Urinary bladder (tissue), 4 donors: Measurements from ENCODE around the gene CACNA1C. TPM values are rescaled to one million over a fixed set of nuclear protein-coding genes. Genes with fewer than 3 reads are reported as not detected.
"Not testable (repeated sequence)": the region's sequence is repeated elsewhere in the genome, so short reads cannot be mapped to it uniquely, and the experiment has no call there.

Experiments used
- DNase-seq: peaks from one replicate; pipeline ENCODE4 v3.0.0-alpha.2; 2015; ENCODE audit errors: extremely low spot score
- H3K27ac ChIP-seq: one replicate; pipeline ENCODE4 v1.5.1; 2013; ENCODE audit warnings: low read depth, mild to moderate bottlenecking, moderate library complexity
- H3K36me3 ChIP-seq: one replicate; pipeline ENCODE4 v1.6.1; 2013; ENCODE audit warnings: mild to moderate bottlenecking, moderate library complexity; ENCODE audit not compliant: insufficient read depth
- H3K4me1 ChIP-seq: one replicate; pipeline ENCODE4 v1.6.1; 2013; ENCODE audit warnings: mild to moderate bottlenecking, moderate library complexity; ENCODE audit not compliant: insufficient read depth
- H3K4me3 ChIP-seq: one replicate; pipeline ENCODE4 v1.5.1; 2013; ENCODE audit warnings: low read depth, low read length
- WGBS: extraction: QIAGEN DNeasy Blood & Tissue Kit; methylation state at CpG from one replicate; pipeline ENCODE4 v1.1.7; 2013; 5-methylcytosine and 5-hydroxymethylcytosine counted together
- polyA plus RNA-seq: library from polyadenylated mRNA; stranded (reverse); fragments of 200-250 nt; gene quantifications from one replicate; pipeline ENCODE4 v1.2.3, GENCODE V29; 2013
- total RNA-seq: library from RNA; depleted of rRNA; stranded (reverse); fragments of >200 nt; gene quantifications from one replicate; pipeline ENCODE4 v1.2.3, GENCODE V29; 2014
- donor health status: healthy with polysubstance abuse.
- donor health status: healthy.

CACNA1C gene
- total and polyA plus RNA-seq, 2 donors: 25.7 to 34.5 TPM

- H3K27ac ChIP-seq, DNase-seq, H3K36me3 ChIP-seq, H3K4me1 ChIP-seq, H3K4me3 ChIP-seq: not testable (repeated sequence)
- 68% methylated on average over 10 of the region's 10 CpGs for WGBS
Observed at GRCh38 chr12:2742037-2742436, 689.2 kb downstream of the CACNA1C start.

GRCh38 chr12:2743478-2743877, 690.7 kb downstream of the CACNA1C start:
- H3K4me3 ChIP-seq: no peak overlapping the region
- H3K36me3 ChIP-seq: no peaks in the 10 kb centered on the region
- 87% methylated on average over 6 of the region's 6 CpGs for WGBS
- H3K27ac ChIP-seq: no peak overlapping the region
- DNase-seq: no peak
- H3K4me1 ChIP-seq: no peaks in the 10 kb centered on the region

GRCh38 chr12:2745655-2746054, 692.9 kb downstream of the CACNA1C start:
- WGBS: 57% methylated on average over 2 of the region's 2 CpGs
- Histone ChIP-seq H3K27ac (no peak overlapping the region), H3K4me3 (no peak overlapping the region), H3K4me1 (no peaks in the 10 kb centered on the region), H3K36me3 (no peaks in the 10 kb centered on the region)
- no peak for DNase-seq

Other genes with a start within 250 kb of the CACNA1C start
- not detected for gene LRTM2, start 232.4 kb upstream of the CACNA1C start, total RNA-seq
- gene LRTM2, start 232.4 kb upstream of the CACNA1C start, polyA plus RNA-seq: not detected
- gene CACNA2D4, start 134.3 kb upstream of the CACNA1C start, total RNA-seq: 1.1 TPM
- 4.5 TPM for gene CACNA2D4, start 134.3 kb upstream of the CACNA1C start, polyA plus RNA-seq
- 16.7 TPM for gene DCP1B, start 48.5 kb upstream of the CACNA1C start, total RNA-seq
- 24.4 TPM for gene DCP1B, start 48.5 kb upstream of the CACNA1C start, polyA plus RNA-seq